ENCODE measurements around the gene ROMO1. TPM values are rescaled to one million over a fixed set of nuclear protein-coding genes. Genes with fewer than 3 reads are reported as not detected.
A peak's percentile ranks its signal among the peaks of the same experiment; 100 is the strongest.
"Not testable (repeated sequence)": the region's sequence is repeated elsewhere in the genome, so short reads cannot be mapped to it uniquely, and the experiment has no call there.

Gene ROMO1
- total RNA-seq, 2 experiments from 2014 or later: 96.9 to 112 TPM

- Mint-ChIP-seq H3K4me3 (no peak overlapping the region), H3K27ac (no peak overlapping the region)
- POLR2A ChIA-PET: no interaction called here
These were observed 3.9 kb upstream of the ROMO1 start for GRCh38 chr20:35695245-35695749.

GRCh38 chr20:35695978-35696377, 3.2 kb upstream of the ROMO1 start:
- H3K4me3 Mint-ChIP-seq: no peak overlapping the region
- H3K36me3 Mint-ChIP-seq: peaks cover 12% of the 10 kb centered on the region
- POLR2A ChIA-PET: no interaction called here
- no peak for DNase-seq
- H3K27ac Mint-ChIP-seq: no peak overlapping the region
- H3K9me3 Mint-ChIP-seq: no peaks in the 10 kb centered on the region
- H3K27me3 Mint-ChIP-seq: no peaks in the 10 kb centered on the region
- H3K4me1 Mint-ChIP-seq: peaks cover 23% of the 10 kb centered on the region
- no peak for ATAC-seq (ENCODE audit: low read depth)

More at GRCh38 chr20:35695245-35695749, 3.9 kb upstream of the ROMO1 start:
- Mint-ChIP-seq H3K27me3 (no peaks in the 10 kb centered on the region), H3K9me3 (no peaks in the 10 kb centered on the region), H3K4me1 (peaks cover 16% of the 10 kb centered on the region), H3K36me3 (peaks cover 13% of the 10 kb centered on the region)
- ATAC-seq (ENCODE audit: low read depth) (no peak), DNase-seq (peak; percentile 2)

- H3K9me3 Mint-ChIP-seq: no peaks in the 10 kb centered on the region
- H3K27me3 Mint-ChIP-seq: no peaks in the 10 kb centered on the region
- ATAC-seq (ENCODE audit: low read depth): no peak
- POLR2A ChIA-PET: interaction anchor here (0.7 kb wide), 1 partner anchor 255 kb away, joined by 4 read pairs; no protein-coding TSS in a partner anchor
- DNase-seq: no peak
- H3K4me1 Mint-ChIP-seq: peaks cover 24% of the 10 kb centered on the region
- peaks cover 14% of the 10 kb centered on the region for H3K36me3 Mint-ChIP-seq
- peak overlapping the region; percentile 11 for H3K27ac Mint-ChIP-seq
- H3K4me3 Mint-ChIP-seq: peak overlapping the region; percentile 93
These were observed 1.4 kb upstream of the ROMO1 start for GRCh38 chr20:35697696-35698297.

GRCh38 chr20:35698298-35699126, 693 bp upstream of the ROMO1 start:
- Mint-ChIP-seq H3K36me3 (peaks cover 16% of the 10 kb centered on the region), H3K4me1 (peaks cover 24% of the 10 kb centered on the region), H3K27ac (peak overlapping the region; percentile 92), H3K27me3 (no peaks in the 10 kb centered on the region), H3K9me3 (no peaks in the 10 kb centered on the region), H3K4me3 (peak overlapping the region; percentile 93)
- ATAC-seq (ENCODE audit: low read depth) (peak; percentile 43), DNase-seq (no peak)
- POLR2A ChIA-PET: interaction anchor here (1.0 to 2.9 kb wide), 8 partner anchors 13 to 257 kb away, joined by 3 to 21 read pairs (median 6); partner anchors contain the start of genes CPNE1, RBM12, RBM39 and SCAND1

- Mint-ChIP-seq H3K4me3 (peak overlapping the region; percentile 93), H3K27me3 (no peaks in the 10 kb centered on the region), H3K4me1 (peaks cover 28% of the 10 kb centered on the region), H3K36me3 (peaks cover 21% of the 10 kb centered on the region), H3K27ac (peak overlapping the region; percentile 92), H3K9me3 (no peaks in the 10 kb centered on the region)
- no peak for ATAC-seq (ENCODE audit: low read depth)
- no peak for DNase-seq
- POLR2A ChIA-PET: interaction anchor here (0.6 to 2.9 kb wide), 12 partner anchors 13 to 255 kb away, joined by 3 to 21 read pairs (median 6); partner anchors contain the start of genes CPNE1, RBM12, RBM39 and SCAND1
These were observed 886 bp downstream of the ROMO1 start for GRCh38 chr20:35699957-35700624.

GRCh38 chr20:35700625-35701148, 1.5 kb downstream of the ROMO1 start:
- DNase-seq: no peak
- Mint-ChIP-seq H3K4me1 (peaks cover 28% of the 10 kb centered on the region), H3K27me3 (no peaks in the 10 kb centered on the region), H3K9me3 (no peaks in the 10 kb centered on the region), H3K27ac (peak overlapping the region; percentile 92), H3K4me3 (peak overlapping the region; percentile 93), H3K36me3 (peaks cover 17% of the 10 kb centered on the region)
- POLR2A ChIA-PET: interaction anchor here (0.9 to 2.9 kb wide), 6 partner anchors 13 to 99 kb away, joined by 3 to 21 read pairs (median 11); partner anchors contain the start of gene RBM39
- no peak for ATAC-seq (ENCODE audit: low read depth)

- Mint-ChIP-seq H3K4me3 (no peak overlapping the region), H3K27ac (no peak overlapping the region), H3K27me3 (no peaks in the 10 kb centered on the region), H3K9me3 (no peaks in the 10 kb centered on the region), H3K4me1 (peaks cover 27% of the 10 kb centered on the region), H3K36me3 (peaks cover 24% of the 10 kb centered on the region)
- POLR2A ChIA-PET: interaction anchor here (0.5 to 1.4 kb wide), 7 partner anchors 12 to 651 kb away, joined by 3 to 6 read pairs (median 3); no protein-coding TSS in a partner anchor
- no peak for DNase-seq
- ATAC-seq (ENCODE audit: low read depth): no peak
These were observed 3.0 kb downstream of the ROMO1 start for GRCh38 chr20:35702051-35702823.

- Mint-ChIP-seq H3K27me3 (no peaks in the 10 kb centered on the region), H3K4me3 (no peak overlapping the region), H3K9me3 (no peaks in the 10 kb centered on the region), H3K27ac (no peak overlapping the region), H3K36me3 (peaks cover 22% of the 10 kb centered on the region), H3K4me1 (peaks cover 21% of the 10 kb centered on the region)
- ATAC-seq (ENCODE audit: low read depth): no peak
- no peak for DNase-seq
- POLR2A ChIA-PET: interaction anchor here (0.5 to 1.4 kb wide), 5 partner anchors 15 to 652 kb away, joined by 3 to 6 read pairs (median 4); partner anchors contain the start of gene RBM39
These were observed 3.9 kb downstream of the ROMO1 start for GRCh38 chr20:35702824-35703695.

- Mint-ChIP-seq H3K9me3 (no peaks in the 10 kb centered on the region), H3K4me3 (no peak overlapping the region), H3K27me3 (no peaks in the 10 kb centered on the region), H3K27ac (no peak overlapping the region), H3K36me3 (peaks cover 24% of the 10 kb centered on the region), H3K4me1 (peaks cover 21% of the 10 kb centered on the region)
- no peak for ATAC-seq (ENCODE audit: low read depth)
- no peak for DNase-seq
- POLR2A ChIA-PET: no interaction called here
These were observed 5.5 kb downstream of the ROMO1 start for GRCh38 chr20:35704514-35705261.

GRCh38 chr20:35705894-35706293, 6.7 kb downstream of the ROMO1 start:
- H3K27me3 Mint-ChIP-seq; H3K4me3 Mint-ChIP-seq; DNase-seq; H3K9me3 Mint-ChIP-seq; H3K27ac Mint-ChIP-seq; ATAC-seq (ENCODE audit: low read depth): not testable (repeated sequence)
- H3K36me3 Mint-ChIP-seq: peaks cover 27% of the 10 kb centered on the region
- peaks cover 19% of the 10 kb centered on the region for H3K4me1 Mint-ChIP-seq
- POLR2A ChIA-PET: interaction anchor here (0.6 to 0.9 kb wide), 3 partner anchors 35 to 150 kb away, joined by 3 read pairs; partner anchors contain the start of gene RBM39

All from activated naive CD8-positive, alpha-beta T cell treated with anti-CD3 and anti-CD28 coated beads, Interleukin-2, amount 10 ng/mL, durations not matched to agents 7 days and 5 days (primary cell).